Subcutaneous adipose tissue (tissue), 4 donors: ENCODE measurements around the gene NLRX1. TPM values are rescaled to one million over a fixed set of nuclear protein-coding genes. Genes with fewer than 3 reads are reported as not detected.

Experiments used
- CTCF ChIP-seq: fragments of 450-650 bp; IDR thresholded peaks from one replicate; pipeline ENCODE4 v1.5.1; 2016; ENCODE audit warnings: low read depth, mild to moderate bottlenecking, control low read depth, antibody characterized with exemption, moderate library complexity
- total RNA-seq, 4 donors: library from RNA; depleted of rRNA; stranded (reverse); fragments of >200 nt; gene quantifications; one replicate each; pipeline ENCODE4 v1.1.0, GENCODE V29; 2016

Gene NLRX1
- total RNA-seq, 4 donors from 2014 or later = 10.9 to 27.3 (median 14.2) TPM

GRCh38 chr11:119188887-119189286 lies 20.4 kb downstream of the NLRX1 start:
- TF ChIP-seq CTCF = no peak

DNA sequence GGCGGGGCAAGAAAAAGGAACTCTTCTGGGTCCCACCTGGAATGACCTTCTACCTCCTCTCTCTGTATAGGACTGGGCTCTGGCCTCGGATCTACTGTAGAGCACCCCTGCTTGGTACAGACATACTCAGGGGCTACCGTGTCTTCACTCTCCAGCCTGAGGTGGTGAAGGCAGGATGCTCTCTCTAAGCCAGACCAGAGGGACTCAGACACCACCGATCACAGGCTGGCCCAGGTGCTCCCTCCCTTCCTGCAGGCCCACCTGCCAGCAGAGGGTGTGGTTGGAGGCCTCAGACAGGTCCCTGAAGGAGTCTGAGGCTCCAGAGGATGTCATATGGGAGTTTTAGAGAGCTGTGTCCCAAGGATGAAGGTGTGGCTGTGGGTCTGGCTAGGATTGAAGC lies 20.9 kb downstream of the NLRX1 start:
- no peak for TF ChIP-seq CTCF

GRCh38 chr11:119190531-119190930 lies 22.0 kb downstream of the NLRX1 start:
- no peak for TF ChIP-seq CTCF

DNA sequence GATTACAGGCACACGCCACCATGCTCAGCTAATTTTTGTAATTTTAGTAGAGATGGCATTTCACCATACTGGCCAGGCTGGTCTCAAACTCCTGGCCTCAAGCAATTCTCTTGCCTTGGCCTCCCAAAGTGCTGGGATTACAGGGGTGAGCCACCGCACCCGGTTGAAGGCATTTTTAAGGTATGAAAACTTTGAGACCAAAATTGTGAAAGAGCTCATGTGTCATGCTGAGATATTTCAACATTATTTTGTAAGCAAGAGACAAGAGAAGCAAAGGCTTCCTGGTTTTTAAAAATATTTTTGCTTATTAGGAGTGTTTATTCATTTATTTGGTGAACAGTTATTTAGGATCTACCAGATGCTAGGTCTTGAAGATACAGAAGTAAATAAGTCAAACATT lies 23.6 kb downstream of the NLRX1 start:
- TF ChIP-seq CTCF = no peak

- no peak for TF ChIP-seq CTCF
These were observed 24.5 kb downstream of the NLRX1 start for GRCh38 chr11:119193001-119193400.

- TF ChIP-seq CTCF = no peak
These were observed 25.1 kb downstream of the NLRX1 start for GRCh38 chr11:119193626-119194025.

DNA sequence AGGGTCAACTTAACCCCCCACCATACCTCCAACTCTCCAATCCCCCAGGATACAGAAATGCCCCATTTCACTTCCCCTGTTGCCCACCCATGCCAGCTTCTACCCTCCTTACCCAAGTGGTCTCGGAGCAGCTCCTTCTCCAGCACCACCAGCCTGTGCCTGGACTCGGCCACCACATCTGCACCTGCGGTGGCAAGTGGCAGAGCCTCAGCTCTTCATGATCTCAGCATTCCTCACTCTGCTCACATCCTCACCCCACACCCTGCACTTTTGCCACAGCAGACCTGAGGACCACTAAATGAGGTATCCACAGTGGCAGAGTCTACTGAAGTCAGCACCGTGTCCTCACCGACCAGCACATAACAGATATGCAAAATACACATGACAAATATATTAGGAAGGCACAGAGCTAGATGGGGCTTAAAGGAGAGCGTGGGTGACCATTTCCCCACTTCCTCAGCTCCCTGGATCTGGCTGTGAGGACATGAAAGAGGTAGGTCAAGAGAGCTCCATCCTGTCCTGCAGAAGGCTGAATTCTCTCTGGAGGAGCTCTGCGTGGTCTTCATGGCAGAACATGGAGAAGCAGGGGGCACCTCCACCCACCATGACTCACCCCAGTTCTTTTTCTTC lies 26.4 kb downstream of the NLRX1 start:
- TF ChIP-seq CTCF = no peak
